ENCODE results near the gene RSAD2.
"Not testable (repeated sequence)": the region's sequence is repeated elsewhere in the genome, so short reads cannot be mapped to it uniquely, and the experiment has no call there.

Gene RSAD2

DNA sequence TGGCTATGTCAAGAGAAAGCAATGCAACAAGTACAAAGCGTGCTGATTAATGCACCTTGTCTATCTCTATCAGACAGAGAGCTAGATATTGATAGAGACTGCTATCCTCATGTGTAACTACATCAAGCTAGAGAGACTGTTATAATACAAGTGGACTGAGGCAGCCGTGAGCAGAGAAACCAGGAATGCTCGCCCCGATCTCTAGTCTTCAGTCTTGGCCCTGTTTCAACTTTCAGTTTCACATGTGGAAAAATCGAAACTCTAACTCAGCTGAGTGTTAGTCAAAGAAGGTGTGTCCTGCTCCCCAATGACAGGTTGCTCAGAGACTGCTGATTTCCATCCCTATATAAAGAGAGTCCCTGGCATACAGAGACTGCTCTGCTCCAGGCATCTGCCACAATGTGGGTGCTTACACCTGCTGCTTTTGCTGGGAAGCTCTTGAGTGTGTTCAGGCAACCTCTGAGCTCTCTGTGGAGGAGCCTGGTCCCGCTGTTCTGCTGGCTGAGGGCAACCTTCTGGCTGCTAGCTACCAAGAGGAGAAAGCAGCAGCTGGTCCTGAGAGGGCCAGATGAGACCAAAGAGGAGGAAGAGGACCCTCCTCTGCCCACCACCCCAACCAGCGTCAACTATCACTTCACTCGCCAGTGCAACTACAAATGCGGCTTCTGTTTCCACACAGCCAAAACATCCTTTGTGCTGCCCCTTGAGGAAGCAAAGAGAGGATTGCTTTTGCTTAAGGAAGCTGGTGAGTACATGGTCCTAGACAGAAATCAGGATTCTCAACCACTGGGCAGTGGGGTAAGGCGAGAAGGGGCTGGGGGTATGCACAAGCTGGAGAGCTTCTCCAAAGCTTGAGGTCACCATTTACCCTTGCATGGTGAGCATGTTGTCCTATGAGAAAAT lies at the start of gene RSAD2:
RSAD2 (plus strand) TSS at position 376 of the 903 bp plus-strand sequence; CDS start at position 400, 24 bp downstream.
- DNase-seq (ENCODE audit: low spot score): peak; percentile 48

DNA sequence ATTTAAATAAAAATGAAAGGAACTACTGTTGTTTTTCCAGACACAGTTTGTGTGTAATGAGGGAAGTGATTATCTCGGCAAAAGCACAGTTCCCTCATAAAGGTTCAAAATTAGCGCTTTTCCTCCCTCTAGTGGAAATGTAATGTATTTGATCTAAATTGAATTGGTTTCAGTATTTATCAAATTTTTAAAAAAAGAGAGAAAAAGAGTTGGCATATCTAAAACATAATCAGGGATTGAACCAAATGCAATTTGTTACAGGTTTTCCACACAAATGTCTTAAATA lies 49.3 kb upstream of the RSAD2 start:
- DNase-seq (ENCODE audit: low spot score): peak; percentile 40

DNA sequence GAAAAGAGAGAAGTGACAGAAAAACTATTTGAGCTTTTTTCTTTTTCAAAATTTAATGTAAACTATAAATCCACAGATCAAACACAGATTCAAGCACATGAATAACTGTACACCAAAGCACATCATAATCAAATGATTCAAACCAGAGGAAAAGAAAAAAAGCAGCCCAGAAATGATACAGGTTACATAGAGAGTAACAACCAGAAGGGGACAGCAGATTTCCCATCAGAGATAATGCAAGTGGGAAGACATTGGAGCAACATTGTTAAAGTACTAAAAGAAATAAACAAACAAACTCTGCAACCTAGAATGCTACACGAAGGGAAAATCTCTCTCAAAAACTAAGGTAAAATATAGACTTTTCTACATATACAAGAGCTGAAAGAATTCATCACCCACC lies 46.3 kb upstream of the RSAD2 start:
- no peak for DNase-seq (ENCODE audit: low spot score)

DNA sequence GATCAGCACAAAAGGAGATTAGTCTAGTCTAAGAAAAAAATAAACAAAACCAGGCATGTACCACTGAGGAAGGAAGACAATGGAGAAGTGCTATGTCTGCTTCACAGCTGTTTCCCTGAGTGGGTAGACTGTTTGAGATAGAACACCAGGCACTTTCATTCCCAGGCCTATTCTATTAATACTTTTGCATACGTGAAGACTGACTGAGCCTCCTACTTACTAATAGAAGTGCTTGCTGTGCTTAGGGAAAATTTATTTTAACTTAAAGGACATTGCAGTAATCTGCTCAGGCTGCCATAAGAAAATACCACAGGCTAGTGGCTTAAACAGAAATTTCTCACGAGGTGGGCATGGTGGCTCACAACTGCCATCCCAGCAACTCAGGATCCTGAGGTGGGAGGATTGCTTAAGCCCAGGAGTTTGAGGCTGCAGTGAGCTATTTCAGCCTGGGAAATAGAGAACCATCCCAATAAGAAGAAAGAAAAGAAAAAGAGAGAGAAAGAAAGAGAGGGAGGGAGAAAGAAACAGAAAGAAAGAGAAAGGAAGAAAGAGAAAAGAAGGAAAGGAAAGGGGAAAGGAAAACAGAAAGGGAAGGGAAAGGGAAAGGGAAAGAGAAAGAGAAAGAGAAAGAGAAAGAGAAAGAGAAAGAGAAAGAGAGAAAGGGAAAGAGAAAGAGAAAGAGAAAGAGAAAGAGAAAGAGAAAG lies 44.8 kb upstream of the RSAD2 start:
- no peak for DNase-seq (ENCODE audit: low spot score)

GRCh38 chr2:6833300-6833604 lies 44.3 kb upstream of the RSAD2 start:
- DNase-seq (ENCODE audit: low spot score): no peak

DNA sequence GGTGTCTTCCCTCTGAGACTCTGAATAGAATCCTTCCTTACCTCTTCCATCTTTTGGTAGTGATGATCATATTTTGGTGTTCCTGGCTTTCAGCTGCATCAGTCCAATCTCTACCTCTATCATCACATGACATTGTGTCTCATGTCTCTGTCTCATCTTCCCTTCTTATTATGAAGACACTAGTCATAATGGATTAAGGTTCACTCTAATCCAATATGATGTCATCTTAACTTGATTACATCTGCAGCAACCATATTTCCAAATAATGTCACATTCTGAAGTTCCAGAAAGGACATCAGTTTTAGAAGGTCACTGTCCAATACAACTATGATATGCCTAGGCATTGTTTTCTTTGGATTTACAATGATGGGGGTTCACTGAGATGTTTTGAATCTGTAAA lies 43.4 kb upstream of the RSAD2 start:
- DNase-seq (ENCODE audit: low spot score): no peak

DNA sequence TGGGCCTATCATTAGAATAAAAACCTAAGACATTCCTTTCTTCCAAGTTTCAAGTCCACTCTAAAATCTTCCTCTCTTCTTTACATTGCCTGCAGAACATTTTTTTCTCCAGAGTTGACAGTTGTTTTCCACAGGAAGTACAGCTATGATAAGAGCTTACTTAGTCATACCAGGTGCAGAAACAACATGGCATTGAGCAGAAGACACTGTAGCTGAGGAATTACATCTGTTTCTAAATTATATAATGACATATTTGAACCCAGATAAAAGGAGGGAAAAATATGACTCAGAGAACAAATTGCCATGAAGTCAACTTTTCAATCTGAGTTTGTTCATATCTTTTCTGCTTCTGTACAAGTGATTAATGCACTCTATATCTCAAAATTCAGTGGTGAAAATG lies 42.1 kb upstream of the RSAD2 start:
- DNase-seq (ENCODE audit: low spot score): no peak

DNA sequence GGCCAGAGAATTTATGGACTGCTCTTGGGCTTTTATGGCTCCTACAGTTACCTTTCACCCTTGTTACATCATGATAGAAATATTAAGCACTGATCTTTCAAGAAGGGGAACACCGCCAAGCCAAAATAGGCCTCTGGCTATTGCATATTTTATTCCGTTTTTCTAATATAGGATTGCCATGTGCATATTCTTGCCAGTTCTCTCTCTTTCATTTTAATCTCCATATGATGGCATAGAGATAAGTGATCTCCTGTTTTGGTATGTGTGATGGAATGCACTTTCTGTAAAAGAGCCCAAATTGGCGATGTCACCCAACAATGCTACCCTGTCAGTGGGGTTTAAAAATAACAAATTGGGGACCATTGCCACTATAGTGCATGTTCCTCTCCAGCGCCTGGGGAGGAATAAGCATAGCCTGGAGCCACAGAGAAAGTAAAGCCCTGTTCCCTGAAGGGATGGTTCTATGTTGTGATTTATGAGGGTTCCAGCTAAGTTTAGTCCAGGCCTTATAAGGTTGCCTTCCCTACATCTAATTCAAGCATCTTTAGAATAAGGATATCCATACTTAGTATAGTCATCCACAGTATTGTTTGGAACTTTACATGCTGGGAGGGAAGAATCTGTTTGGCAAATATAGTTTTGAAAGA lies 38.8 kb upstream of the RSAD2 start:
- no peak for DNase-seq (ENCODE audit: low spot score)

GRCh38 chr2:6841537-6842287 lies 35.9 kb upstream of the RSAD2 start:
- no peak for DNase-seq (ENCODE audit: low spot score)

DNA sequence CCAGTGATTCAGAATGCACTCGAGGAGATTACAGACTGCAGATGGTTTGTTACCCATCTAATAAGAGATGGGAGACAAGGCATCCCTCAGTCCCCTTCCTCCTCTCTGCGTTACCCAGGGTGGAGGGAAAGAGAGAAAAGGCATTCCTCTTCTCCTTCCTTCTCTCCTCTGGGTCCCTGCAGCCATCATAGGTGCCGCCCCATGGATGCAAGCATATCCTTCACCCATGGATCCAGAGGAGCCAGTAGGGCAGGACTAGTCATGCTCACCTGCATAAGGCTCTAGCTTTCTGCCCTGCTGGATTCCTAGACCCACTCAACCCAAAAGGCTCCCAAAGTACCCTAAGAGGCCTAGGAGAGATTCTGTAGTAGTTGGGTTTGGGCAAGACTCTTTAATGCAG lies 32.3 kb upstream of the RSAD2 start:
- no peak for DNase-seq (ENCODE audit: low spot score)

DNA sequence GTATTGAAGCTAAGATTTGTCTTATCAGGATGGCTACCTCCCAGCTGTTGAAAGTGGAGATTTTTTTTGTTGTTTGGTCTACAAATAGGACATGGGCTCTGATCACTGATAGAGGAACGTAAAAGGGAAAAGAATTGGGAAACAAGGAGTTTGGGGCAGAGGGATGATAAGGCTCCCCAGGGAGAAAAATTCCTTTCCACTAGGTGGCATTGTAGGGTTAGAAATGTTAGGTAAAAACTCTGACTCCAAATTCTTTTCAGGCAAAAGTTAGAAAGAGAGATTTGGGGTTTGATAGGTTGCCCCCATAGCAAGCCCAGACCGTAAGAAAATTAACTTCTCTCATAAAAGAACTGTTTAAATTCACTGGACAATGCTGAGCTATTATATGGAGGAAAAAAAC lies 31.7 kb upstream of the RSAD2 start:
- no peak for DNase-seq (ENCODE audit: low spot score)

DNA sequence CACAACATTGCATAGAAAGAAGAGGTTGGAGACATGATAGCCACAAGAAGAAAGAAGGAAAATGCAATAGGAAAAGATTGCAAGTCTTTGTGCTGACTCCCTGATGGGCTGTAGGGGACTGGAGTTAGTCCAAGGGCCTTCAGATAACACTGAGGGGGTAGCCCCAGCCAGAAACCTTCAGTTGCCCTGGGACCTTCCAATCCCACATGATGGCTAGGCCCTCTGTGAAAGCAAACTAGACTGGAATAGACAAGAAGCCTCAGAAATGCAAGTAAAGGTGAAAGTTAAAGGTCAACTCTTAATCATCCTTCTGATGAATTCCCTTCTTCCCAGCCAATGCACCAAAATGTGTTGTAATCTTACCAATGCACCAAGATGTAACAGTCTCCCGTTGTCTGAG lies 31.0 kb upstream of the RSAD2 start:
- DNase-seq (ENCODE audit: low spot score): no peak

DNA sequence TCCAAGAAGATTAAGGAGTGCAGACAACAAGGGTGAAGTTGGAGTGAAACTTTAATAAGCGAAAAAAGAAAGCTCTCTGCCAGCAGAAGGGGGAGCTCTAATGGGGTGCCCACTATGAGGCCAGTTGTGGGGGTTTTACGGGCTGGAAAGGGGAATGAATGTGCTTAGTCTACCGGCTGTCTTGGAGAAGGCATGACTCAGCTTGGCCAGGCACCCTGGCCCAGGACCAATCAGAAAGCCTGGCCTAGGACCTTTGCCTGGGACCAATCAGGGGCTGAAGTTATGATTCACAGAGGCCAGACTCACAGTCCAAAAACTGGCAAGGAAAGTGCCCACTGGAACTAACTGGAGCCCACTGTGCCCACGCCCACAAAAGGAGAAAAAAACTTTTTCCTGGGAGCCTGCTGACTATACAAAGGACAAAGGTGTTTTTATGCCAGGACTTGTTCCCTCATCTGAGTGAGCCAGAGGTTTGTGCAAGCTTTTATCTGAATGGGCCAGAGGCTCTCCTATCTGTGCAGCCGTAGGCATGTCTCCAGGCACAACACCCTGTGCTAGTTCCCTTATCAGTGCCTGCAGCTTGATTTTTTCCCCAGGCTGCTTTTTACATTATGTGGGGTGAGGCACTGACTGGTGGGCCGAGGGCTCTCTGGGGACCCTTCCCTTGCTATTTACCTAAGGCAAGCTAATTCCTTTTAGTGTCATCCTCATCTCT lies 30.5 kb upstream of the RSAD2 start:
- DNase-seq (ENCODE audit: low spot score): no peak

DNA sequence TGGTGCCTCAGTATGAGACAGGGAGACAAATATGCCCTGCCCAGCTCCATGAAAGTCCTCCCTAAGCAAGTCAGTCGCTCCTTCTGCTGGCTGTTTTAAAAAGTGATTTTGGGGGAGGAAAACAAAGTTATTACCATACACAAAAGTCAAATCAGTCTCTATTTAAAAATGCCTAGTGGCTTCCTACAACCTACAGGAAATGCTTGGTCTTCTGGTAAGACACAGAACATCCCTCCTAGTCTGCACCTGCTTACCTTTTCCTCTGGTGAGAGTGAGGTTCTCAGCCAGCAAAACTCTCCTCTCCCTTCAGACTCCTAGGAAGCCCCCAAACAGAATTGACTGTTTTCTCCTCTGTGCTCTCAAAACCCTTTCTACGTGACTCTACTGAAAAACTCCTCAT lies 25.4 kb upstream of the RSAD2 start:
- no peak for DNase-seq (ENCODE audit: low spot score)

DNA sequence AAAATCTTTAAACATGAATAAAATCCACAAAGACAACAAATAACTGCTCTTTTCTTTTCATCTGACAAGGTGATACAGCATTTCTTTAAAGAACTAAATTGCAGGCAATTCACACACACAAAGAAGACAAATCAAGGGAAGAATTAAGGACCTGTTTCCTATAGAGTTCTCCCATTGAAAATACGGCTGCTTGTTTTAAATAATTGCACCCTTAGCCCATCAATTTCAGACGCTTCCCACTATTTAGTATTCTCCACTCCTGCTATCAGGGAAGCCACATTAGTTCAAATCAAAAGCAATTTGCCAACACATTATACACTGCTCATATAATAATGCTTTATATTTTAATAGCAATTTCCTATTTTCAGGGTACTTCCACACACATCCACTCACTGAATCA lies 23.2 kb upstream of the RSAD2 start:
- DNase-seq (ENCODE audit: low spot score): no peak

GRCh38 chr2:6855860-6856547 lies 21.6 kb upstream of the RSAD2 start:
- no peak for DNase-seq (ENCODE audit: low spot score)

DNA sequence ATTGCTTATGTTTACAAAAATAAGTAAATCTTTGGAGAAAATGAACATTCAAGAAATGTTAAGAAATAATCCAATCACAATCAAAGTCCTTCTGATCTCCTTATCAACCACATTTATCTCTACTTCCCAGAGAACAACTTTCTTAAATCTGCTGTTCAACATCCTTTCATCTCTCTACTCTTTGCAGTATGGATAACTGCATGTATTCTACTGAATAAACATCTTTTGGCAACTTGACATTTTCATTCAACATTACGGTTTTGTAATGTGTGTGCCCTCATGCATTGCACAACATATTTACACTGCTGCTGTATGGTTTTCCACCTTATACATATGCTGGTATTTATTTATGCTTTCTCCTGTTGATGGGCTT lies 21.0 kb upstream of the RSAD2 start:
- no peak for DNase-seq (ENCODE audit: low spot score)

DNA sequence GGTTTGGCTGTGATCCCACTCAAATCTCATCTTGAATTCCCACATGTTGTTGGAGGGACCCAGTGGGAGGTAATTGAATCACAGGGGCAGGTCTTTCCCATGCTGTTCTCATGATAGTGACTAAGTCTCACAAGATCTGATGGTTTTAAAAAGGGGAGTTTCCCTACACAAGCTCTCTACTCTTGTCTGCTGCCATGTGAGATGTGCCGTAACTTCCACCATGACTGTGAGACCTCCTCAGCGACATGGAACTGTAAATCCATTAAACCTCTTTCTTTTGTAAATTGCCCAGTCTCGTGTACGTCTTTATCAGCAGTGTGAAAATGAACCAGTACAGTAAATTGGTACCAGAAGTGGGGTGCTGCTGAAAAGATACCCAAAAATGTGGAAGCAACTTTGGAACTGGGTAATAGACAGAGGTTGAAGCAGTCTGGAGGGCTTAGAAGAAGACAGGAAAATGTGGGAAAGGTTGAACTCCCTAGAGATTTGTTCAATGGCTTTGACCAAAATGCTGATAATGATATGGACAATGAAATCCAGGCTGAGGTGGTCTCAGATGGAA lies 19.0 kb upstream of the RSAD2 start:
- not testable (repeated sequence) for DNase-seq (ENCODE audit: low spot score)

DNA sequence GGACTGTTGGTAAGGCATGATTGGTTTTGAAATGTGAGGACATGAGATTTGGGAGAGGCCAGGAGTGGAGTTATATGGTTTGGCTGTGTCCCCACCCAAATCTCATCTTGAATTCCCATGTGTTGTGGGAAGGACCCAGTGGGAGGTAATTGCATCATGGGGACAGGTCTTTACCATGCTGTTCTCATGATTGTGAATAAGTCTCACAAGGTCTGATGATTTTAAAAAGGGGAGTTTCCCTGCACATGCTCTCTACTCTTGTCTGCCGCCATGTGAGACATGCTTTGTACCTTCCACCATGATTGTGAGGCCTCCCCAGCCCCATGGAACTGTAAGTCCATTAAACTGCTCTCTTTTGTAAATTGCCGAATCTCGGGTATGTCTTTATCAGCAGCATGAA lies 17.3 kb upstream of the RSAD2 start:
- no peak for DNase-seq (ENCODE audit: low spot score)

DNA sequence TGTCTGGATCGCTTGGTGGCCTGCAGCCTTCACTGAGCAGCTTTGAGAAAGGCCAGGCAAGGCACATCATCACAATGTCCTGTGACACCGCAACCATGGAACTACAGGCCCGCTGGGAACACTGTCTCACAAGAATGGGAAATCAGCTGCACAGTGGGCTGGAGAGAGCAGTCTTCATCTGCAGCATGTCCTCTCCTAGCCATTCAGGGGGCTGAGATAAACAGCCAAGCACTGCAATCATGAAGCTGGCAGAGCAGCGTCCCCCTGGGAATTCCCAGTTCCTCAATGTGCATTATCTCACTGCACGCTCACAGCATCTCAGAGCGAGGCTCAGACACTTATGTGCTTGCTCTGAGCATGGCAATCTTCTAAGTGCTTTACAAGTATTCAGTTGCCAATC lies 13.8 kb upstream of the RSAD2 start:
- no peak for DNase-seq (ENCODE audit: low spot score)

- DNase-seq (ENCODE audit: low spot score): no peak
Measured at GRCh38 chr2:6864231-6864754, 13.3 kb upstream of the RSAD2 start.

All from germinal center (tissue), 1 donor.